ENCODE measurements around the gene SNRPA.
"Not testable (repeated sequence)": the region's sequence is repeated elsewhere in the genome, so short reads cannot be mapped to it uniquely, and the experiment has no call there.

Gene SNRPA

GRCh38 chr19:40721936-40722661 lies 28.9 kb upstream of the SNRPA start:
- DNase-seq, result no peak

GRCh38 chr19:40723661-40724254 lies 27.2 kb upstream of the SNRPA start:
- DNase-seq, result no peak

- no peak for DNase-seq
Observed at GRCh38 chr19:40724315-40724714, 26.7 kb upstream of the SNRPA start.

- no peak for DNase-seq
Observed at GRCh38 chr19:40724855-40725254, 26.1 kb upstream of the SNRPA start.

GRCh38 chr19:40726279-40726678 lies 24.7 kb upstream of the SNRPA start:
- DNase-seq, result no peak

GRCh38 chr19:40730065-40730464 lies 20.9 kb upstream of the SNRPA start:
- DNase-seq, result not testable (repeated sequence)

- DNase-seq, result not testable (repeated sequence)
Observed at GRCh38 chr19:40732304-40732703, 18.7 kb upstream of the SNRPA start.

GRCh38 chr19:40733149-40733548 lies 17.9 kb upstream of the SNRPA start:
- DNase-seq, result no peak

GRCh38 chr19:40735013-40735771 lies 15.8 kb upstream of the SNRPA start:
- DNase-seq, result no peak

- no peak for DNase-seq
Observed at GRCh38 chr19:40736661-40737060, 14.3 kb upstream of the SNRPA start.

- no peak for DNase-seq
Observed at GRCh38 chr19:40737102-40737644, 13.8 kb upstream of the SNRPA start.

- no peak for DNase-seq
Observed at GRCh38 chr19:40739030-40739839, 11.8 kb upstream of the SNRPA start.

GRCh38 chr19:40739871-40740703 lies 10.9 kb upstream of the SNRPA start:
- no peak for DNase-seq

- DNase-seq, result no peak
Observed at GRCh38 chr19:40740747-40741146, 10.3 kb upstream of the SNRPA start.

- no peak for DNase-seq
Observed at GRCh38 chr19:40741527-40742390, 9.2 kb upstream of the SNRPA start.

- no peak for DNase-seq
Observed at GRCh38 chr19:40742477-40742876, 8.5 kb upstream of the SNRPA start.

- no peak for DNase-seq
Observed at GRCh38 chr19:40742886-40743285, 8.1 kb upstream of the SNRPA start.

GRCh38 chr19:40743926-40744325 lies 7.1 kb upstream of the SNRPA start:
- DNase-seq, result no peak

GRCh38 chr19:40744554-40745401 lies 6.2 kb upstream of the SNRPA start:
- DNase-seq, result peak; percentile 40

- no peak for DNase-seq
Observed at GRCh38 chr19:40745402-40745780, 5.6 kb upstream of the SNRPA start.
